HepG2 (cell line): ENCODE measurements around the gene ATP9B. TPM values are rescaled to one million over a fixed set of nuclear protein-coding genes. Genes with fewer than 3 reads are reported as not detected.

Experiments used
- ATAC-seq: fragments of 200-7000 bp; cut with Tn5 transposase; 3 replicates; pipeline ENCODE4 v1.9.1; 2020; ENCODE audit warnings: mild to moderate bottlenecking, moderate library complexity
- BruUV-seq: library from RNA; stranded (reverse); fragments of 400-500 nt; replicated peaks from 2 replicates; lab custom pipeline; 2021; lab: Mats Ljungman, UMichigan
- CTCF ChIA-PET: fragments of 300-600 bp; formaldehyde crosslinking; extraction: SDS; loops from one replicate; lab custom pipeline; 2021; ENCODE audit warnings: low total read pairs, inconsistent platforms, low intra/inter-chr PET ratio; lab: Yijun Ruan, JAX
- POLR2A ChIA-PET: fragments of 350-600 bp; sonication (Branson Sonifier 250); formaldehyde crosslinking; loops from one replicate; lab custom pipeline; 2020; ENCODE audit warnings: antibody characterized with exemption, inconsistent platforms; lab: Yijun Ruan, JAX
- DNase-seq: peaks from one replicate; pipeline ENCODE4 v3.0.0-alpha.2; 2015; ENCODE audit warnings: low spot score
- FAIRE-seq: peaks from 3 replicates; lab custom pipeline; 2011; peaks lifted over from hg19 to GRCh38; lab: Jason Lieb, UNC
- H2AFZ ChIP-seq: one replicate; pipeline ENCODE4 v1.6.1; 2011; ENCODE audit warnings: low read length, inconsistent platforms
- H3K27ac ChIP-seq: fragments of 300-600 bp; 3 replicates; pipeline ENCODE4 v1.8.0; 2011; ENCODE audit warnings: mixed run types, mild to moderate bottlenecking, mixed read lengths, low read length, inconsistent platforms; ENCODE audit not compliant: insufficient read depth; ENCODE audit errors: extremely low read length
- H3K27me3 ChIP-seq, 2 experiments: fragments of 200-600 bp in 1 of 2; 2 replicates in 1 of 2; 3 replicates in 1 of 2; pipeline versions ENCODE4 v1.6.0 to v1.8.0; 2011; ENCODE audit warnings: low read length in 2 of 2, mild to moderate bottlenecking in 2 of 2, moderate library complexity in 2 of 2, inconsistent platforms in 1 of 2; ENCODE audit not compliant: insufficient read depth in 2 of 2, control insufficient read depth in 1 of 2
- H3K36me3 ChIP-seq, 2 experiments: fragments of 200-600 bp in 1 of 2; replicated peaks in 1 of 2; 2 replicates in 1 of 2; 3 replicates in 1 of 2; pipeline versions ENCODE4 v1.5.1 to v1.8.0; 2011; ENCODE audit warnings: low read length in 2 of 2, inconsistent platforms in 1 of 2; ENCODE audit not compliant: insufficient read depth in 2 of 2, control insufficient read depth in 1 of 2
- H3K4me1 ChIP-seq: 2 replicates; pipeline ENCODE4 v1.5.1; 2012; ENCODE audit warnings: low read length, inconsistent platforms; ENCODE audit not compliant: insufficient read depth
- H3K4me2 ChIP-seq: 2 replicates; pipeline ENCODE4 v1.6.0; 2011; ENCODE audit warnings: low read depth, low read length, inconsistent platforms
- H3K4me3 ChIP-seq, 3 experiments: fragments of 200-600 bp in 1 of 3; sonication (generic), shearing (Covaris generic) in 1 of 3; replicated peaks in 1 of 3; 2 replicates each; pipeline ENCODE4 v1.5.1; 2011 to 2016; ENCODE audit warnings: low read length in 3 of 3, inconsistent platforms in 2 of 3, low read depth in 2 of 3, mild to moderate bottlenecking in 2 of 3, control low read depth in 1 of 3, mixed read lengths in 1 of 3; ENCODE audit not compliant: insufficient read depth in 1 of 3
- H3K79me2 ChIP-seq: one replicate; pipeline ENCODE4 v1.6.1; 2011; ENCODE audit warnings: low read length, inconsistent platforms; ENCODE audit not compliant: insufficient read depth
- H3K9ac ChIP-seq: 2 replicates; pipeline ENCODE4 v1.6.0; 2011; ENCODE audit warnings: mild to moderate bottlenecking, low read depth, low read length, inconsistent platforms; ENCODE audit not compliant: insufficient read depth
- H3K9me3 ChIP-seq: 2 replicates; pipeline ENCODE4 v1.5.1; 2012; ENCODE audit warnings: mild to moderate bottlenecking, low read length
- H4K20me1 ChIP-seq: 2 replicates; pipeline ENCODE4 v1.6.0; 2011; ENCODE audit warnings: inconsistent platforms, mild to moderate bottlenecking, low read length, moderate library complexity; ENCODE audit not compliant: insufficient read depth
- BCL6 ChIP-seq: IDR thresholded peaks from 2 replicates; pipeline ENCODE4 v1.6.1; 2016; ENCODE audit warnings: missing genetic modification reagents, missing compliant biosample characterization
- CEBPG ChIP-seq: IDR thresholded peaks from 2 replicates; pipeline ENCODE4 v1.6.1; 2016
- DPF2 ChIP-seq: sonication (generic); formaldehyde crosslinking; IDR thresholded peaks from 2 replicates; pipeline ENCODE4 v1.4.0; 2020; ENCODE audit warnings: mild to moderate bottlenecking, low read depth, missing genetic modification reagents, borderline replicate concordance
- ELF3 ChIP-seq: IDR thresholded peaks from 2 replicates; pipeline ENCODE4 v1.6.1; 2016; ENCODE audit warnings: missing genetic modification reagents, missing compliant biosample characterization
- MBD4 ChIP-seq: IDR thresholded peaks from 2 replicates; pipeline ENCODE4 v1.6.1; 2012; ENCODE audit warnings: low read length, inconsistent platforms, borderline replicate concordance
- MEIS1 ChIP-seq: sonication (generic); formaldehyde crosslinking; IDR thresholded peaks from 2 replicates; pipeline ENCODE4 v1.9.0; 2021; ENCODE audit warnings: mild to moderate bottlenecking, missing genetic modification reagents, moderate library complexity, borderline replicate concordance
- NCOA1 ChIP-seq: sonication (generic); formaldehyde crosslinking; IDR thresholded peaks from 2 replicates; pipeline ENCODE4 v1.9.0; 2021; ENCODE audit warnings: missing genetic modification reagents
- NFKBIZ ChIP-seq: IDR thresholded peaks from 2 replicates; pipeline ENCODE4 v1.6.1; 2018; ENCODE audit warnings: missing genetic modification reagents, missing compliant biosample characterization
- RNF2 ChIP-seq: fragments of 450-650 bp; conservative IDR thresholded peaks from 2 replicates; pipeline ENCODE4 v1.6.1; 2016; ENCODE audit warnings: low read depth
- SIX1 ChIP-seq: sonication (generic); formaldehyde crosslinking; IDR thresholded peaks from 2 replicates; pipeline ENCODE4 v1.4.0; 2020; ENCODE audit warnings: missing genetic modification reagents, borderline replicate concordance
- SOX6 ChIP-seq, 2 experiments: fragments of 450-650 bp in 1 of 2; sonication (generic) in 1 of 2; formaldehyde crosslinking in 1 of 2; IDR thresholded peaks; 2 replicates each; pipeline versions ENCODE4 v1.4.0 to v1.6.1; 2017 to 2020; ENCODE audit warnings: antibody characterized with exemption in 1 of 2, mild to moderate bottlenecking in 1 of 2, missing genetic modification reagents in 1 of 2
- TOE1 ChIP-seq: sonication (generic); formaldehyde crosslinking; IDR thresholded peaks from 2 replicates; pipeline ENCODE4 v1.4.0; 2020; ENCODE audit warnings: mild to moderate bottlenecking, missing genetic modification reagents
- ZBTB43 ChIP-seq: sonication (generic); formaldehyde crosslinking; conservative IDR thresholded peaks from 2 replicates; pipeline ENCODE4 v1.4.0; 2020; ENCODE audit warnings: missing genetic modification reagents
- ZNF276 ChIP-seq: sonication (generic); formaldehyde crosslinking; IDR thresholded peaks from 2 replicates; pipeline ENCODE4 v1.4.0; 2020; ENCODE audit warnings: mild to moderate bottlenecking, low read depth, missing genetic modification reagents
- ZNF768 ChIP-seq: sonication (generic); formaldehyde crosslinking; IDR thresholded peaks from 2 replicates; pipeline ENCODE4 v1.4.0; 2020; ENCODE audit warnings: missing genetic modification reagents
- ZNF782 ChIP-seq: sonication (generic); formaldehyde crosslinking; IDR thresholded peaks from 2 replicates; pipeline ENCODE4 v1.4.0; 2020; ENCODE audit warnings: missing genetic modification reagents, mild to moderate bottlenecking, borderline replicate concordance
- WGBS: methylation state at CpG from one replicate; pipeline ENCODE4 v1.1.6; 2017; ENCODE audit warnings: low lambda C conversion rate; 5-methylcytosine and 5-hydroxymethylcytosine counted together
- in situ Hi-C: cut with HindIII; loops from 2 replicates; pipeline ENCODE4 v1.10.0; 2017; ENCODE audit warnings: low pct_unique_long_range_greater_than_20kb; ENCODE audit not compliant: extremely low pct_ligation_motif_present
- intact Hi-C: fragments of 100-400 bp; cut with micrococcal nuclease; formaldehyde crosslinking; loops from one replicate; pipeline ENCODE4 v1.10.0; 2022; ENCODE audit not compliant: unreplicated experiment
- polyA plus RNA-seq, 8 experiments: library from polyadenylated mRNA; depleted of rRNA in 3 of 8; stranded (reverse) in 7 of 8; unstranded in 1 of 8; fragments of >200 nt; fragmentation: Illumina TruSeq in 4 of 8; extraction: Trizol in 4 of 8; gene quantifications; 2 replicates each; pipeline versions ENCODE4 v1.2.1 to v1.2.3, GENCODE V29; 2011 to 2016; ENCODE audit warnings: low read depth in 4 of 8, missing spikeins in 1 of 8, mixed read lengths in 1 of 8; ENCODE audit not compliant: insufficient read depth in 1 of 8
- total RNA-seq, 5 experiments: library from RNA; depleted of rRNA; stranded (reverse); fragments of >200 nt; fragmentation: Illumina TruSeq; extraction: Trizol; gene quantifications; 2 replicates each; pipeline ENCODE4 v1.2.3, GENCODE V29; 2016; ENCODE audit warnings: low read depth in 1 of 5
- TF ChIP-seq, protein P1 (sequence below): sonication (generic); formaldehyde crosslinking; IDR thresholded peaks from 2 replicates; pipeline ENCODE4 v1.5.1; 2020; ENCODE audit warnings: mild to moderate bottlenecking, moderate library complexity, missing genetic modification reagents
- TF ChIP-seq, protein P2 (sequence below), 2 experiments: sonication (generic) in 1 of 2; formaldehyde crosslinking in 1 of 2; IDR thresholded peaks; 2 replicates each; pipeline versions ENCODE4 v1.5.1 to v1.6.1; 2011 to 2020; ENCODE audit warnings: borderline replicate concordance in 1 of 2, low read depth in 1 of 2, low read length in 1 of 2, mild to moderate bottlenecking in 1 of 2, missing genetic modification reagents in 1 of 2, moderate library complexity in 1 of 2

ATP9B gene
- total and polyA plus RNA-seq, 2 of the 13 experiments (the other 11 are each of a cell fraction or from before 2014, with no cell fraction given), result 10.8 to 11.3 TPM

DNA sequence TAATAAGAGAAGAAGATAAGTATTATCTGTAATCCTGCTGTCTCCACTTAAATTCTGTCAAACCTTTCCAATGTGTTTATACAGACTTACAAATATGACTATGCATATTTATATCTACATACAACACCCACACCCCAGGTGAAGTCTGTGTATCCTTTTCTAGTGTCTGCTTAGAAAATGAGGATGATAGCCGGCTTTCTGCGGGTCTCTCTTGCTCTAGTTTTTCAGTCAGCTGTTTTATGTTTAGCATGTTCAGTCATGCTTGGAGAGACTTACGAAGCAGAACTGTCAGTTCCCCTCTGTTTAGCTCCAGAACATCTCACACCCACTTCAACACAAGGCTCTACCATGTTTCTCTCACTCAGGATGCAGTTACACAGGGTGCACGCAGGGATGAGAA, 189.3 kb downstream of the ATP9B start (continued):
- TF ChIP-seq ZNF768 (CRISPR knock-in tag), result no peak
- no peak for TF ChIP-seq CEBPG
- TF ChIP-seq, all 625 proteins: peak for 0

DNA sequence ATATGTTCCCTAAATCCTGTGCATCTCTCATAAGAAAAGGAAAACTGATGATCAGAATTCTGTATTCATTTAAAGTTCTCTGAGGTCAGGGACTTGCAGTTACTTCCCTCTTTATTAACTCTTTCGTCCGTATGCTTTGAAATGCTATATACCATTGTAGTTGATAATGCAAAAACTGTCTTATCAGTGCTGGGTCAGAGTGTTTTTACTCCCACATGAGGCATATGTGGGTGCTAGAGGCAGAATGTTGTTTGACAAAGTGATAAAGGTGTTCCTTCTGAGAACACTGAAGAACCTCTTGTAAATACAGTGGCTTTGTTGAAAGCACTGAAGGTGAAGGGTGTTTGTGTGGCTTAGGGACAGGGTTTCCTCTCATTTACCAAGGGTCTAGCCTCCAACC, 190.0 kb downstream of the ATP9B start:
- ChIA-PET POLR2A (no interaction called here), CTCF (no interaction called here)
- H3K4me3 ChIP-seq, result no peak overlapping the region
- no TSS peak for BruUV-seq
- H3K27me3 ChIP-seq, result no peaks in the 10 kb centered on the region
- H3K36me3 ChIP-seq, result peaks cover under 1 to 7% of the 10 kb centered on the region in 2 experiments; a peak in 3 of 5 replicates
- WGBS, result 97% methylated on average over 2 of the region's 2 CpGs
- in situ Hi-C loops, result no loop called here
- H3K9me3 ChIP-seq, result no peaks in the 10 kb centered on the region
- H3K4me2 ChIP-seq, result no peak overlapping the region
- intact Hi-C loops, result no loop called here
- no peak for DNase-seq
- H3K9ac ChIP-seq, result no peak overlapping the region
- no peak for FAIRE-seq
- no peaks in the 10 kb centered on the region for H3K79me2 ChIP-seq
- no peak overlapping the region for H3K27ac ChIP-seq
- no peaks in the 10 kb centered on the region for H4K20me1 ChIP-seq
- ATAC-seq, result no peak
- no peak overlapping the region for H2AFZ ChIP-seq
- H3K4me1 ChIP-seq, result no peaks in the 10 kb centered on the region
- TF ChIP-seq ZBTB43, result no peak
- TF ChIP-seq ELF3 (CRISPR knock-in tag), result no peak
- no peak for TF ChIP-seq MEIS1 (CRISPR knock-in tag)
- no peak for TF ChIP-seq SIX1 (CRISPR knock-in tag)
- no peak for TF ChIP-seq BCL6 (CRISPR knock-in tag)
- TF ChIP-seq NFKBIZ (CRISPR knock-in tag), result no peak
- TF ChIP-seq TOE1 (CRISPR knock-in tag), result no peak
- no peak for TF ChIP-seq SOX6 (IDR thresholded peaks at IDR 0.05)
- no peak for TF ChIP-seq SOX6 (CRISPR knock-in tag; IDR thresholded peaks at IDR 0.05)
- no peak for TF ChIP-seq ZNF782 (CRISPR knock-in tag)
- TF ChIP-seq DPF2, result no peak
- TF ChIP-seq, protein P1, sequence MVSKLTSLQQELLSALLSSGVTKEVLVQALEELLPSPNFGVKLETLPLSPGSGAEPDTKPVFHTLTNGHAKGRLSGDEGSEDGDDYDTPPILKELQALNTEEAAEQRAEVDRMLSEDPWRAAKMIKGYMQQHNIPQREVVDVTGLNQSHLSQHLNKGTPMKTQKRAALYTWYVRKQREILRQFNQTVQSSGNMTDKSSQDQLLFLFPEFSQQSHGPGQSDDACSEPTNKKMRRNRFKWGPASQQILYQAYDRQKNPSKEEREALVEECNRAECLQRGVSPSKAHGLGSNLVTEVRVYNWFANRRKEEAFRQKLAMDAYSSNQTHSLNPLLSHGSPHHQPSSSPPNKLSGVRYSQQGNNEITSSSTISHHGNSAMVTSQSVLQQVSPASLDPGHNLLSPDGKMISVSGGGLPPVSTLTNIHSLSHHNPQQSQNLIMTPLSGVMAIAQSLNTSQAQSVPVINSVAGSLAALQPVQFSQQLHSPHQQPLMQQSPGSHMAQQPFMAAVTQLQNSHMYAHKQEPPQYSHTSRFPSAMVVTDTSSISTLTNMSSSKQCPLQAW (CRISPR knock-in tag), result no peak
- no peak for TF ChIP-seq NCOA1 (CRISPR knock-in tag)
- TF ChIP-seq, protein P2, sequence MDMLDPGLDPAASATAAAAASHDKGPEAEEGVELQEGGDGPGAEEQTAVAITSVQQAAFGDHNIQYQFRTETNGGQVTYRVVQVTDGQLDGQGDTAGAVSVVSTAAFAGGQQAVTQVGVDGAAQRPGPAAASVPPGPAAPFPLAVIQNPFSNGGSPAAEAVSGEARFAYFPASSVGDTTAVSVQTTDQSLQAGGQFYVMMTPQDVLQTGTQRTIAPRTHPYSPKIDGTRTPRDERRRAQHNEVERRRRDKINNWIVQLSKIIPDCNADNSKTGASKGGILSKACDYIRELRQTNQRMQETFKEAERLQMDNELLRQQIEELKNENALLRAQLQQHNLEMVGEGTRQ (IDR thresholded peaks at IDR 0.05; ENCODE audit: low read depth, low read length), result no peak
- TF ChIP-seq, protein P2 (CRISPR knock-in tag; IDR thresholded peaks at IDR 0.05; ENCODE audit: borderline replicate concordance), result no peak
- TF ChIP-seq ZNF276 (CRISPR knock-in tag), result no peak
- no peak for TF ChIP-seq RNF2
- TF ChIP-seq MBD4, result no peak
